ENCODE data around the gene CD70.
A peak's percentile ranks its signal among the peaks of the same experiment; 100 is the strongest.
"Not testable (repeated sequence)": the region's sequence is repeated elsewhere in the genome, so short reads cannot be mapped to it uniquely, and the experiment has no call there.

CD70 gene

GRCh38 chr19:6590827-6591319, at the start of gene CD70:
TSS of gene CD70 (minus strand) at chr19:6591150. CDS start at chr19:6591002, 148 bp downstream.
- no peak for DNase-seq (ENCODE audit: low spot score)

GRCh38 chr19:6640333-6640732, 49.4 kb upstream of the CD70 start:
- DNase-seq (ENCODE audit: low spot score) = not testable (repeated sequence)

- DNase-seq (ENCODE audit: low spot score) = no peak
Measured at GRCh38 chr19:6639439-6639838, 48.5 kb upstream of the CD70 start.

- not testable (repeated sequence) for DNase-seq (ENCODE audit: low spot score)
Measured at GRCh38 chr19:6633456-6633813, 42.5 kb upstream of the CD70 start.

DNA sequence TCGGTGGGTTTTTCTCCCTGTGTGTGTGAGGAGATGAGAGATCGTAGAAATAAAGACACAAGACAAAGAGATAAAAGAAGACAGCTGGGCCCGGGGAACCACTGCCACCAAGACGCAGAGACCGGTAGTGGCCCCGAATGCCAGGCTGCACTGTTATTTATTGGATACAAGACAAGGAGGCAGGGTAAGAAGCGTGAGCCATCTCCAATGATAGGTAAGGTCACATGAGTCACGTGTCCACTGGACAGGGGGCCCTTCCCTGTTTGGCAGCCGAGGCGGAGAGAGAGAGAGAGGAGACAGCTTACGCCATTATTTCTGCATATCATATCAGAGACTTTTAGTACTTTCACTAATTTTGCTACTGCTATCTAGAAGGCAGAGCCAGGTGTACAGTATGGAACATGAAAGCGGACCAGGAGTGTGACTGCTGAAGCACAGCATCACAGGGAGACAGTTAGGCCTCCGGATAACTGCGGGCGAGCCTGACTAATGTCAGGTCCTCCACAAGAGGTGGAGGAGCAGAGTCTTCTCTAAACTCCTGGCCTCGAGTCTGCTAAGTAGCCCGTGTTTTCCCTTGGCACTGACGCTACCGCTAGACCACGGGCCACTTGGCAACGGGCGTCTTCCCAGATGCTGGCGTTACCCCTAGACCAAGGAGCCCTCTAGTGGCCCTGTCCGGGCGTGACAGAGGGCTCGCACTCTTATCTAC, 42.0 kb upstream of the CD70 start:
- peak; percentile 78 for DNase-seq (ENCODE audit: low spot score)

- DNase-seq (ENCODE audit: low spot score) = peak; percentile 85
Measured at GRCh38 chr19:6632002-6632621, 41.2 kb upstream of the CD70 start.

DNA sequence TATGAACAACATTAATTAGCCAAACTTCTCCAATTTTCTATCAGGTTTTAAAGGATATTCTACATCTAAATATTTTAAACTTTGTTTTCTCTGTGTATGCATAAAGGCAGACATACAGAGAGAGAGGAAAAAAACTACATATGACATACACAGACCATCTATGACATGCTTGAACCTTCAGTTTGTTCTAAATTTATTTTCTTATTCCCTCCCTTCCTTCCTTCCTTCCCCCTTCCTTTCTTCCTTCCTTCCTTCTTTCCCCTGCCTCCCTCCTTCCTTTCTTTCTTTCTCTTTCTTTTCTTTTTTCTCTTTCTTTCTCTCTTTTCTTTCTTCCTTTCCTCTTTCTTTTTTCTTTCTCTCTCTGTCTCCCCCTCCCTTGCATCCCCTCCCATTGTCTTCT, 35.8 kb upstream of the CD70 start:
- no peak for DNase-seq (ENCODE audit: low spot score)

DNA sequence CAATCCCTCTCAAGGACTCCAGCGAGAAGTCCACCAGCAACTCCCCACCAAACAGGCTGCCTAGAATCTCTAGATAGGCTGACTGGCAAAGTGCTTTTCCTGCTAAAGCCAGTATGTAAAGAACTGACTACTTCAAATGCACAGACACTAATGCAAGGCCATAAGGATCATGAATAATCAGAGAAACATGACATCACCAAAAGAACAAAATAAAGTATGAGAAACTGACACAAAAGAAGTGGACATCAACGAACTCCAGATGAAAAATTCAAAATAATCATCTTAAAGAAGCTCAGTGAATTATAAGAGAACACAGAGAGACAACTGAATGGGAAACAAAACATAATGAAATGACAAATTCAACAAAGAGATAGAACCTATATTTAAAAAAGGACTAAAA, 26.4 kb upstream of the CD70 start:
- DNase-seq (ENCODE audit: low spot score) = no peak

DNA sequence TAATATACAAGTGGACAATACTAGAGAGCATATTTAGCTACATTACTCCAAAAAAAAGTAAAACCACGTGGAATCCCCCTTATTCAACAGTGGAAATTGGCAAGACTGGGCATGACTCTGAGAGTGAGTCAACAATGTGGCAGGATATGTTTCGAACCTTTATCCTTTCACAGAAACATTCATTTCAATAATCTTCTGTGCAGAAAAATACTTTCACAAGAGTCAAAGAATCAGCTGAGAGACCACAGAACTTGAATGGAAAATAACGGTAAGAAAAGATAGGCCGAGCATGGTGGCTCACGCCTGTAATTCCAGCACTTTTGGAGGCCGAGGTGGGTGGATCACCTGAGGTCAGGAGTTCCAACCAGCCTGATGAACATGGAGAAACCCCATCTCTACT, 25.1 kb upstream of the CD70 start:
- no peak for DNase-seq (ENCODE audit: low spot score)

GRCh38 chr19:6613711-6614110, 22.8 kb upstream of the CD70 start:
- no peak for DNase-seq (ENCODE audit: low spot score)

GRCh38 chr19:6610934-6611852, 20.2 kb upstream of the CD70 start:
- no peak for DNase-seq (ENCODE audit: low spot score)

DNA sequence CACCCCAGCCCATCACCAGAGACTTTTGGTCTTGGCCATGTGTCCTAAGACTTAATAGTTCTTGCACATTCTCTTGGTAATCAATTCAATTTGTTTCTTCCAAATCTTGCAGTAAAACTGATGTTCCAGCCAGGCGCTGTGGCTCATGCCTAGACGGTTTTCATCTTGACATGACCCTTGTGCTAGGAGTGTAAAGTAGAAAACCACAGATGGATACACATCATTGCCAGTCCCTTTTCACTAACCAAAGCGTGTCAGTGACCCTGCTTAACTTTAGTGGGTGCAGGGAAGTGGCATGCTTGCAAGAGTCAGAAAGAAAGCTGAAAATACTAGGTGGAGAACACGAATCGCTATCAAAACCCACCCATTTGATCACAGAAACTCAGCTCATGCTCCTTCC, 18.0 kb upstream of the CD70 start:
- DNase-seq (ENCODE audit: low spot score) = no peak

DNA sequence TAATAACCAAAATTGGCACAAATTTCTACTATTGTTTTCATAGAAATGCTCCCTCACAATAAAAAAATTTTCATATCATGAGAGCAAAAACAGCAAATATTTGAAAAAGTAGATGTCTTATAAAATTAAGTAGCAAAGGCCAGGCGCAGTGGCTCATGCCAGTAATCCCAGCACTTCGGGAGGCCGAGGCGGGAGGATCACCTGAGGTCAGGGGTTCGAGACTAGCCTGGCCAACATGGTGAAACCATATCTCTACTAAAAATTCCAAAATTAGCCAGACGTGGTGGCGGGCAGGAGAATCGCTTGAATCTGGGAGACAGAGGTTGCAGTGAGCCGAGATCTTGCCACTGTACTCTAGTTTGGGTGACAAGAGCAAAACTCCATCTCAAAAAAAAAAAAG, 17.2 kb upstream of the CD70 start:
- DNase-seq (ENCODE audit: low spot score) = not testable (repeated sequence)

DNA sequence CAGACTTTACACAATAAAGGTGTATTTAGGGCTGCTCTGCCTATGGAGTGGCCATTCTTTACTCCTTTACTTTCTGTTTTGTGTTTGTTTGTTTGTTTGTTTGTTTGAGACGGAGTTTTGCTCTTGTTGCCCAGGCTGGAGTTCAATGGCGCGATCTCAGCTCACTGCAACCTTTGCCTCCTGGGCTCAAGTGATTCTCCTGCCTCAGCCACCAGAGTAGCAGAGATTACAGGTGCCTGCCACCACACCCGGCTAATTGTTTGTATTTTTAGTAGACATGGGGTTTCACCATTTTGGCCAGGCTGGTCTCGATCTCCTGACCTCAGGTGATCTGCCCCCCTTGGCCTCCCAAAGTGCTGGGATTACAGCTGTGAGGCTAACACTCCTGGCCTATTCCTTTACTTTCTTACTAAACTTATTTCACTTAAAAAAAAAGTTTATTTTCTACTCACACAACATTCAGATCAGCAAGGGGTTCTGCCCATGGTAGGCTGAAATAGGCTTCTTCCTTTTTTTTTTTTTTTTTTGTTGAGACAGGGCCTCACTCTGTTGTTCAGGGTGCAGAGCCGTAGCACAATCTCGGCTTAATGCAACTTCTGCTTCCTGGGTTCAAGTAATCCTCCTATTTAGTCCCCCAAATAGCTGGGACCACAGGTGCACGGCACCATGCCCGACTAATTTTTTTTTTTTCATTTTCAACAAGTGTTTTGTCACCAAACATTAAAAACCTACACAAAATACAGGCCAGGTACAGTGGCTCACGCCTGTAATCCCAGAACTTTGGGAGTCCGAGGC, 15.5 kb upstream of the CD70 start:
- DNase-seq (ENCODE audit: low spot score) = not testable (repeated sequence)

- DNase-seq (ENCODE audit: low spot score) = no peak
Measured at GRCh38 chr19:6604906-6605305, 14.0 kb upstream of the CD70 start.

DNA sequence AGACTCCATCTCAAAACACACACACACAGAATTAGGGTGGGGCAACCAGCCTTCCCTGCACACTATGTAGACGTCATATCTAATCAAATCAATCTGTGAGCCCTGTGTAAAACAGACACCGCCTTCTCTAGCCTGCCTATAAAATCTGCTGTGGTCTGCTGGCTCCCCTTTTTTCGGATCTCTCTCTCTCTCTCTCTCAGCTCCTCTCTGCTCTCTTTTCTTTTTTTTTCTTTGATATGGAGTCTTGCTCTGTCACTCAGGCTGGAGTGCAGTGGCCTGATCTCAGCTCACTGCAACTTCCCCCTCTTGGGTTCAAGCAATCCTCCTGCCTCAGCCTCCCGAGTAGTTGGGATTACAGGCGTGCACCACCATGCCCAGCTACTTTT, 11.8 kb upstream of the CD70 start:
- no peak for DNase-seq (ENCODE audit: low spot score)

- not testable (repeated sequence) for DNase-seq (ENCODE audit: low spot score)
Measured at GRCh38 chr19:6601537-6602052, 10.6 kb upstream of the CD70 start.

DNA sequence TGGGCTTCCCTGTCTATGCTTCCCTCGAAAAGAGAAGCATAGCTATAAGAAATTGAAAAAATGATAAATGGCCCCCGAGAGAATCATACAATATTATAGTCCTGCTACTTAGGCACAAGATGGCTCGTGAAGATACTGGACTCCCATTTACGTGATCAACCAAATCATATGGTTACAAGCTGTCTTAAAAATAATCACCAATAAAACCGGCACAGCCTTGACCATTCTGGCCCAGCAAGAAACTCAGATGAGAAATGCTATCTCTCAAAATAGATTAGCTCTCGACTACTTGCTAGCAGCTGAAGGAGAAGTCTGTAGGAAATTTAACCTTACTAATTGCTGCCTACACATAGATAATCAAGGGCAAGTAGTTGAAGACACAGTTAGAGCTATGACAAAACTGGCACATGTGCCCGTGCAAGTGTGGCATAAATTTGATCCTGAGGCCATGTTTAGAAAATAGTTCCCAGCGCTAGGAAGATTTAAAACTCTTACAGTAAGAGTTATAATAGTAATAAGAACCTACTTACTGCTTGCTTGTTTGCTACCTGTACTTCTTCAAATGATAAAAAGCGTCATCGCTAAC, 10.1 kb upstream of the CD70 start:
- not testable (repeated sequence) for DNase-seq (ENCODE audit: low spot score)

- DNase-seq (ENCODE audit: low spot score) = no peak
Measured at GRCh38 chr19:6599866-6600454, 9.0 kb upstream of the CD70 start.

- not testable (repeated sequence) for DNase-seq (ENCODE audit: low spot score)
Measured at GRCh38 chr19:6598254-6598892, 7.4 kb upstream of the CD70 start.
